HPDE6-E6E7 (cell line): Measurements from ENCODE around the gene FBRSL1.
"Not testable (repeated sequence)": the region's sequence is repeated elsewhere in the genome, so short reads cannot be mapped to it uniquely, and the experiment has no call there.

ENCODE experiments used
- DNase-seq: peaks from one replicate; pipeline ENCODE4 v3.0.0; 2011; ENCODE audit warnings: missing footprints; ENCODE audit errors: extremely low spot score

Gene FBRSL1

DNA sequence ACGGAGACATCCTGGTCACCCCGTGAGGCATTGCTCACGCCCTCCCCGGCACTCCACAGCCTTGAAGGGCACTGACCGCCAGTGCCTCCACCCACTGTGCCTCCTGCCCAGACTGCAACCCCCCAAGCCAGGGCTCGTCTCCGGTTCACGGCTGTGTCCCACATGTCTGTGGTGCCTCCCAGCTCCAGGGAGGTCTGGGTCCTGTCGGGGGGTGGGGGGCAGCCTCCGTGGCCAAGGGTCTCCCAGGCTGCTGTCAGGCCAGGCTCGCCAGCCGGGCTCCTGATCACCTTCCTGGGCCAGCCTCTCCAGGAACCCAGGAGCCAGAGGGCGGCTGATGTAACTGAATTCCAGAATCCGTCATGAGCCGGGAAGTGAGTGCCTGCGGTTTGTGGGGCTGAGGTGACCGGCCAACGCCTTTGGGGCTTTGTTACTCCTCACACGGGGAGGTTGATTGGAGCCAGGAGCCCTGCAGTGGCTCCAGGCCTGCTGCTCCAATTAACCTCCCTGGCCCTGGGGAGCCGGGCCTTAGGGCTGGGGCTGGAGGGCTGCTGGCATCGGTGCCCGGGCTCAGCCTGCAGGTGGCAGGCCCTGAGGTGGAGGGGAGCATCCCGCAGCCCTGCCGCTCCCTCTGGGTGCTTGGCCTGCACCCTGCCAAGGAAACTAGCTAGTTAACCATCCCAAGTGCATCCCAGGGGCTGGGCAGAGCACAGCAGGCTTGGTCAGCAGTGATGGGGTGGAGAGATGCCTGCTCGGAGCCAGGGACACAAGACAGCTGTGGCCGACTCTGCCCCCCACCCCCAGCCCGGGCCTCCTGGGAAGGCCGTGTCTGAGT, 36.4 kb upstream of the FBRSL1 start:
- DNase-seq = peak; percentile 34

GRCh38 chr12:132454193-132454932, 35.6 kb upstream of the FBRSL1 start:
- DNase-seq = no peak

GRCh38 chr12:132454933-132455418, 35.0 kb upstream of the FBRSL1 start:
- DNase-seq = no peak

DNA sequence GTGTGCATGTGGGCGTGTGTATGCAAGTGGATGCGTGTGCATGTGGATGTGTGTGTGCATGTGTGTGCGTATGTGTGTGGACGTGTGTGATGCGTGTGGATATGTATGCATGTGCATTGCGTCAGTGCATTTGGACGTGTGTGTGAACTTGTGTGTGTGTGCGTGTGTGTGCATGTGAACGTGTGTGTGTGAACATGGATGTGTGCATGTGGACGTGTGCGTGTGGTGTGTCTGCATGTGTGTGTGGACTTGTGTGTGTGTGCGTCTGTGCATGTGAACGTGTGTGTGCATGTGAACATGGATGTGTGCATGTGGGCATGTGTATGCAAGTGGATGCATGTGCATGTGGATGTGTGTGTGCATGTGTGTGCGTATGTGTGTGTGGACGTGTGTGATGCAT, 34.4 kb upstream of the FBRSL1 start:
- no peak for DNase-seq

DNA sequence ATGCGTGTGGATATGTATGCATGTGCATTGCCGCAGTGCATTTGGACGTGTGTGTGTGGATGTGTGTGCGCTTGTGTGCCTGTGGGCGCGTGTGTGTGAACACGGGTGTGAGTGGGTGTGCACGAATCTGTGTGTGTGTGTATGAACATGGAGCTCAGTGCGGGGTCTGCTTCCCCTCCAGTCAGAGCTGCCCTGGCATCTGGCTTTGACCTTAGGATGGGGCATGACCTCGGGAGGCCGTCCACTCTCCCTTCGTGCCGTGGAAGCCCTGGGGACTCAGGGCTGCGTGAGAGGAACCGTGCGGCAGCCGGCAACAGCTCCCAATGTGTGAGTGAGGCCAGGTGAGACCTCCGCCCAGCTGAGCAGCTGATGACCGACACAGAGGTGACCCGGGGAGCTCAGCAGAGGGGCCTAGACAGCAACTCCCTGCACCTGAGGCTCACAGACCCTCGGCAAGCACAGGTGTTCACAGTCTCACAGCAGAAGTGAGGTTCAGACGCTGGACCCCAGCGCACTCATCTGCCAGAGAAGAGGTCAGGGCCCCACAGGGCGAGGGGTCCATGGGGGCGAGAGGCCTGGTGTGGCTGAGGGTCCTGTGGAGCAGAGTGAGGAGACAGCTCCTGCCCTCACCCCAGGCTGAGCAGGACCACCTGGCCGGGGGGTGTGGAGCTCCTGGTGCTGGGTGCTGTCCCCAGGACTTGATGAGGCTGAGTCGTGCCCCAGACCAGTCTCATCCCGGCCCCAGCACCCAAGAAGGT, 33.6 kb upstream of the FBRSL1 start:
- no peak for DNase-seq

- DNase-seq = no peak
These were observed 32.9 kb upstream of the FBRSL1 start for GRCh38 chr12:132456944-132457495.

DNA sequence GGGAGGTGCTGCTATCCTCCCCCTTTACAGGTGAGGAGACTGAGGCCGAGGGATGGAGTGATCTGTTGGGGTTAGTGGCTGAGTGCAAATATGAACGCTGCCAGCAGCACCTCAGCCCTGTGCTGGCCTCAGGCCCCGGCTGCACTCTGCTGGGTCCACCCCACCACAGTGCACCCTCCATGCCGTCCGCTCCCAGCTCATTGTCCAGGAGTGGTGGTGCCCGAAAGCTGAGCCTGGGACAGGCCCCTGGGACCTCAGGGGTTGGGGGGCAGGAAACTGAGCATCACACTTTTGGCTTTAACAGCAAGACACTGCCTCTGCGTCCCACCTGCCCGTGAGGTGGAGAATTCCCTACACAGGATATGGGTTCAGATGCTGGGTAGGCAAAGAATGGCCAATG, 31.5 kb upstream of the FBRSL1 start:
- no peak for DNase-seq

GRCh38 chr12:132458846-132459641, 30.9 kb upstream of the FBRSL1 start:
- no peak for DNase-seq

- no peak for DNase-seq
These were observed 29.4 kb upstream of the FBRSL1 start for GRCh38 chr12:132460571-132460970.

- DNase-seq = no peak
These were observed 28.4 kb upstream of the FBRSL1 start for GRCh38 chr12:132461526-132461925.

DNA sequence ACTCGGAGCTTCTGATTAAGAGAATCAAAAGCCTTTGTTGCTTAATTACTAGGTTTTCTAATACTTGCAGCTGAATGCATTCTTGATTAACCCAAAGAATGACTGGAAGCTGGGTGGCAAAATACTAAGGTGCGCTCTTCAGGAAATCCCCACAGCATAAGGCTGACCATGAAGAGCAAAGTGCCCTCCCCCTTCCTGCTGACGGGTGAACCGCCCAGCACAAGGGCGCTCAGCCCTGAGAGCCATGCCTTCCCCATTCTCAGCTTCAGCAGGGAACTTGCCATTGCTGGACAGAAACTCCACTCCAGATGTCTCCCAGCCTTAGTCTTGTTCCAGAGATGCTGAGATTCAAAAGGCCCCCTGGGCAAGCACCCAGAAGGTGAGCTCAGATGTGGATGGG, 27.2 kb upstream of the FBRSL1 start:
- DNase-seq = no peak

DNA sequence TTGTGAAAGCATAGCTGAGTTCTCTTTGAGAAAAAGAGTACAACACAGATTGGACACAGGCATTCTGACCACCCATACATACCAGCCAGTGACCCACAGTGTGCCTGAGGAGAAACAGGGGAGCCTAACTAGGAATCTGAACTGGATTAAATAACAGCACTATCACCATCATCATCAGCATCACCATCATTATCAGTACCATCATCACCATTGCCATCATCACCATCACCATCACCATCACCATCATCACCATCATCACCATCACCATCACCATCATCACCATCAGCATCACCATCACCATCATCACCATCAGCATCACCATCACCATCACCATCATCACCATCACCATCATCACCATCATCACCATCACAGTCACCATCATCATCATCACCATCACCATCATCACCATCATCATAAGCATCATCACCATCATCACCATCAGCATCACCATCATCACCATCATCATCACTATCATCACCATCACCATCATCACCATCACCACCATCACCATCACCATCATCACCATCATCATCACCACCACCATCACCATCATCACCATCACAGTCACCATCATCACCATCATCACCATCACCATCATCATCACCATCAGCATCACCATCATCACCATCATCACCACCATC, 26.5 kb upstream of the FBRSL1 start:
- DNase-seq = not testable (repeated sequence)

GRCh38 chr12:132464304-132464703, 25.6 kb upstream of the FBRSL1 start:
- DNase-seq = not testable (repeated sequence)

DNA sequence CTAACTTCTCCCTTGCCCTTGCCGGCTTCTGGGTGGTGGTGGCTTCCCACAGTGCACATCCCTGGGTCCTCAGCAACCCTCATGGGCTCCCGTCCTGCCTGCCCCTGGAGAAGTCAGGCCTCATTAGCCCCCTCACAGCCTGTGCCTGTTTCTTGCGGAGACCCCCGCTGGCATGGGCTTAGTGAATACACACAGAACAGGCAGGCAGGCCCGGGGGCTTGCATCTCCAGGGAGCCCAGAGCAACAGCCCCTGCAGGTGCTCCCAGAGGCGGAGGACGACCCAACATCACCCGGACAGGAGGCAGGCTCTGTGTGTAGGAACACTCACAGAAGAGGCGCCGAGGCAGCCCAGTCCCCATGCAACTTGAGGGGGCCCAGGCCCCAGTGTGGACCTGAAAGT, 25.1 kb upstream of the FBRSL1 start:
- no peak for DNase-seq

DNA sequence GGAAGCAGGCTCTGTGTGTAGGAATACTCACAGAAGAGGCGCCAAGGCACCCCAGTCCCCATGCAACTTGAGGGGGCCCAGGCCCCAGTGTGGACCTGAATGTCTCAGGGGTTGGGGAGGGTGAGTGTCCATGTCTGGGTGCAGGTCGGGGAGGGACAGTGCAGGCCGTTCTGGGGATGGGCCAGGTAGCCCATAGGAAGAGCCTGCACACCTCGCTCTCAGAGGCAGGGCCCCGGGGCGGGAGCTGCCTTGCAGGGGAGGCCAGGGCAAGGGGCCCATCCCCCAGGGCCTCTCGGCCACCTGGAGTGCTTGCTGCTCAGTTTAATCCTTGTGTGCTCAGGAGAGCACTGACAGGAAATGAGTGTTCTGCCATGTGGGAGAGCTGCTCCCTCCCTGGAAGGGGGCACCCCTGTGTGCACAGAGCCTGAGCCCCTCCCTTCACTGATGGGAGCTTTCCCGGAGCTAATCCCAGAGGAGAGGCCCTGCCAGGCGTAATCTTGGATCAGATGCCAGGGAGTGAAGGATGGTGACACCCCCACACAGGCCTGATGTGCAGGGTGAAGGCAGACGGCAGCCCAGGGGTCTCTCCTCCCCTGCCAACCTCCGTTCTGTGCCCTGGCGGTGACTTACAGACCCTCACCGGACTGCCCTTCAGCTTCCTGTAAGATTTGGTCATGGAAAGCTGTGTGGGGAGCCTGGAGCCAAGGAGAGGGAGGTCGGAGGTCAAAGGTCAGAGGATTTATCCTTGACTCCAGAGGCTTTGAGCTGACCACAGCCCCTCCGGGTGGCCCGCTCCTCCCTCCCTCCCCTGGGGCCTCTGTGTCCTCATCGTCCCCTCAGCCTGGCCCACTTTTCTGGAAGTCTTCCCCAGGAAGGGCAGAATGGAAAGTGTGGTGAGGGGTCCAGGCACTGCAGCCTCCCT, 24.4 kb upstream of the FBRSL1 start:
- no peak for DNase-seq

GRCh38 chr12:132466241-132467201, 23.4 kb upstream of the FBRSL1 start:
- DNase-seq = no peak

DNA sequence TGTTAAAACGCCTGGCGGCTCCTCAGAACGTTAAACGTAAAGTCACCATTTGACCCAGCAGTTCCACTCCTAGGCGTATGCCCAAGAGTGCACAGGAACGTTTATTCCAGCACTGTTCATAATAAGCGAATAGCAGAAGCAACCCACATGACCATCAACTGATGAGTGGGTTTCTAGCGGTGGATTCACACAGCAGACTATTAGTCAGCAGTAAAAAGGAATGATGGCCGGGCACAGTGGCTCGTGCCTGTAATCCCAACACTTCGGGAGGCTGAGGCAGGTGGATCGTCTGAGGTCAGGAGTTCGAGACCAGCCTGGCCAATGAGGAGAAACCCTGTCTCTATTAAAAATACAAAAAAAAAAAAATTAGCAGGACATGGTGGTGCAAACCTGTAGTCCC, 22.4 kb upstream of the FBRSL1 start:
- DNase-seq = no peak

GRCh38 chr12:132469423-132469822, 20.5 kb upstream of the FBRSL1 start:
- no peak for DNase-seq
